ENCODE results near the gene TNNI3K. TPM values are rescaled to one million over a fixed set of nuclear protein-coding genes. Genes with fewer than 3 reads are reported as not detected.

Gene TNNI3K
- polyA plus RNA-seq, 1 of the 3 experiments (the other 2 are of a cell fraction): 0.31 TPM

GRCh38 chr1:74423471-74423870 is 188.3 kb downstream of the TNNI3K start:
- WGBS (ENCODE audit: low lambda C conversion rate): 72% methylated on average over 2 of the region's 2 CpGs

GRCh38 chr1:74425676-74426075 is 190.5 kb downstream of the TNNI3K start:
- WGBS (ENCODE audit: low lambda C conversion rate): 51% methylated on average over 6 of the region's 6 CpGs
- no peaks in the 10 kb centered on the region for H3K9me2 ChIP-seq
- ChIA-PET CTCF (no interaction called here), POLR2A (no interaction called here)
- H3K9ac ChIP-seq: no peak overlapping the region
- H3K27me3 ChIP-seq (ENCODE audit: insufficient read depth): no peaks in the 10 kb centered on the region
- no peak overlapping the region for H2AFZ ChIP-seq (ENCODE audit: low read depth)
- H3F3A ChIP-seq (replicated peaks; ENCODE audit: insufficient read depth): no peaks in the 10 kb centered on the region
- peaks cover 0 to 6% of the 10 kb centered on the region in 2 experiments; a peak in 2 of 4 replicates for H3K4me1 ChIP-seq (ENCODE audit: control insufficient read depth in 1 of 2, insufficient read depth in 2 of 2, low read depth in 1 of 2, low read length in 1 of 2)
- no peak overlapping the region for H3K4me3 ChIP-seq (ENCODE audit: low read depth in 2 of 2, low read length in 1 of 2)
- DNase-seq: no peak
- no peaks in the 10 kb centered on the region for H4K20me1 ChIP-seq (ENCODE audit: insufficient read depth)
- no peaks in the 10 kb centered on the region for H3K36me3 ChIP-seq (replicated peaks in 1 of 2; ENCODE audit: control insufficient read depth in 1 of 2, insufficient read depth in 2 of 2, low read length in 1 of 2)
- H3K27ac ChIP-seq (ENCODE audit: low read depth in 2 of 2, low read length in 1 of 2): no peak overlapping the region
- H3K4me2 ChIP-seq: 0 out of 2 replicates have a peak overlapping the region, but pooled peaks have one; percentile 0
- H3K9me3 ChIP-seq: no peaks in the 10 kb centered on the region
- H3K79me2 ChIP-seq (ENCODE audit: insufficient read depth): no peaks in the 10 kb centered on the region
- TF ChIP-seq RCOR1 (IDR thresholded peaks at IDR 0.05; ENCODE audit: low read length) (no peak), FOXM1 (IDR thresholded peaks at IDR 0.05; ENCODE audit: low read depth) (no peak), ZBTB33 (IDR thresholded peaks at IDR 0.05; ENCODE audit: borderline replicate concordance, low read depth) (no peak), CTCF (IDR thresholded peaks at IDR 0.05) (no peak), RAD21 (IDR thresholded peaks at IDR 0.05; ENCODE audit: low read length) (no peak), JUND (IDR thresholded peaks at IDR 0.05) (no peak), TAF1 (IDR thresholded peaks at IDR 0.05; ENCODE audit: borderline replicate concordance, low read depth, low read length) (no peak), YY1 (IDR thresholded peaks at IDR 0.05; ENCODE audit: low read depth) (no peak), RXRA (IDR thresholded peaks at IDR 0.05; ENCODE audit: borderline replicate concordance, low read depth) (no peak)

More at GRCh38 chr1:74423471-74423870, 188.3 kb downstream of the TNNI3K start:
- TF ChIP-seq IRF3 (IDR thresholded peaks at IDR 0.05; ENCODE audit: low read depth, low read length) (no peak), MXI1 (IDR thresholded peaks at IDR 0.05; ENCODE audit: low read depth, low read length) (no peak), RCOR1 (IDR thresholded peaks at IDR 0.05; ENCODE audit: low read length) (no peak), JUND (IDR thresholded peaks at IDR 0.05) (no peak), PBX3 (IDR thresholded peaks at IDR 0.05) (no peak), CTCF (IDR thresholded peaks at IDR 0.05) (no peak), ELF1 (IDR thresholded peaks at IDR 0.05) (no peak)
- H3K4me3 ChIP-seq (ENCODE audit: low read depth in 2 of 2, low read length in 1 of 2): no peak overlapping the region
- H3F3A ChIP-seq (replicated peaks; ENCODE audit: insufficient read depth): no peaks in the 10 kb centered on the region
- no peaks in the 10 kb centered on the region for H3K27me3 ChIP-seq (ENCODE audit: insufficient read depth)
- no peaks in the 10 kb centered on the region for H3K79me2 ChIP-seq (ENCODE audit: insufficient read depth)
- no peak overlapping the region for H2AFZ ChIP-seq (ENCODE audit: low read depth)
- H3K27ac ChIP-seq (ENCODE audit: low read depth in 2 of 2, low read length in 1 of 2): no peak overlapping the region
- no peaks in the 10 kb centered on the region for H3K9me2 ChIP-seq
- no peak overlapping the region for H3K4me2 ChIP-seq
- no peaks in the 10 kb centered on the region for H3K36me3 ChIP-seq (replicated peaks in 1 of 2; ENCODE audit: control insufficient read depth in 1 of 2, insufficient read depth in 2 of 2, low read length in 1 of 2)
- H3K9ac ChIP-seq: no peak overlapping the region
- ChIA-PET POLR2A (no interaction called here), CTCF (interaction anchor here (0.6 to 1.2 kb wide), 2 partner anchors 17 to 27 kb away, joined by 3 to 5 read pairs; no protein-coding TSS in a partner anchor)
- H3K4me1 ChIP-seq (ENCODE audit: control insufficient read depth in 1 of 2, insufficient read depth in 2 of 2, low read depth in 1 of 2, low read length in 1 of 2): no peaks in the 10 kb centered on the region; a peak in 1 of 4 replicates
- no peak for DNase-seq
- H4K20me1 ChIP-seq (ENCODE audit: insufficient read depth): no peaks in the 10 kb centered on the region
- H3K9me3 ChIP-seq: no peaks in the 10 kb centered on the region

Data from SK-N-SH (cell line).